Midbrain (tissue), 1 donor: ENCODE data around the gene C3orf70.

Source experiments
- DNase-seq: peaks from one replicate; lab custom pipeline; 2025; lab: John Stamatoyannopoulos, UW

The C3orf70 gene

DNA sequence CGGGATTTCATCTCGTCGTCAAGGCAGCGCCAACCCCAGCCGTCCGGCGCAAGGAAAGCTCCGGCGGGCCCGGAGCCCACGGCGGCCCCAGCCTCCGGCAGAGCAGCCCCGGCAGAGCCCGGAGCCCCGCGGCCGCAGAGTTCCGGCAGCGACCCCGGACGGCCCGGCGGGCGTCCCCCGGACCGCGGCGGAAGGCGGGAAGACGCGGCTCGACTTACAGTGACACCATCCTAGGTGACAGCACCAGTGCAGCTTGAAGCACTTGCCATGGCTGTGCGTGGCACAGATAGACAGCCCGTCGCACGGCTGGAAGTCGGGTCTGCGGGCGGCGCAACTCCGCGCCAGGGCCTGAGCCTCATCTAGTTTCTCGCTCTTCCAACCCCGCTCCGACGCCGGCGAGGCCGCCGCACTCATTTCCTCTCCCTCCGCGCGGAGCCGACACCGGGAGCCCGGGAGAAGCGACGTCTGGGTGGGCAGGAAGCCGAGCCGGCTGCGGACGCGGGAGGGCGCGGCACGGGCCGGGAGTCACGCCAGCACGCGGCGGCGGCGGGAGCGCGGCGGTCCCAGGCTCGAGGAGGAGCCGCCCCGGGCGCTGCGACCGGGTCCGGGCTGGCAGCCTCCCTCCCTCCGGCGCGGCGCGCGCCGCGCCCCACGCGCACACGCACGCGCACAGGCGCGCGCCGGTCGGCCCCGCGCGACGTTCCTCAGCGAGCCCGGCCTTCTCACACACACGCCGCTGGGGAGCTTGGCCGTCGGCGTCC is at the start of gene C3orf70:
C3orf70 (minus strand) TSS at position 651 of the 761 bp plus-strand sequence; CDS start at position 414, 237 bp downstream.
- DNase-seq: peak; percentile 79

DNA sequence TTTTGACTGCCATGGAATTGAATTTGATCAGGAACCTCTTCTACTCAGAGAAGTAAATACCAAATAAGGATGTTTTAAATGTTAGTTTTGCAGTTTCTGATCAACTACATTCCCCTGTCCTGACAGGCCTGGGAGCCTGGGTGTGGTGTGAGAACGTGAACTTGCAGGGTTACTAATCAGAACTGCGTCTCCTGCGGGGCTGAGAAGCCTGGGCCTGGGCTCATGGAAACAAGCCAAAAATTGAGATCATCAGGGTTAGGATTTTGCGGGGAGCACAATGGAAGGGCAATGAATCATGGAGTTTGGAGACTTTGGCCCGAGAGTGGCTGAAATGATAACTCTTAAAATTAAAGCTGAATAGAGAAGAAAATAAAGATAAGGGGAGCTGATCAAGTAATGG is 47.8 kb upstream of the C3orf70 start:
- no peak for DNase-seq

DNA sequence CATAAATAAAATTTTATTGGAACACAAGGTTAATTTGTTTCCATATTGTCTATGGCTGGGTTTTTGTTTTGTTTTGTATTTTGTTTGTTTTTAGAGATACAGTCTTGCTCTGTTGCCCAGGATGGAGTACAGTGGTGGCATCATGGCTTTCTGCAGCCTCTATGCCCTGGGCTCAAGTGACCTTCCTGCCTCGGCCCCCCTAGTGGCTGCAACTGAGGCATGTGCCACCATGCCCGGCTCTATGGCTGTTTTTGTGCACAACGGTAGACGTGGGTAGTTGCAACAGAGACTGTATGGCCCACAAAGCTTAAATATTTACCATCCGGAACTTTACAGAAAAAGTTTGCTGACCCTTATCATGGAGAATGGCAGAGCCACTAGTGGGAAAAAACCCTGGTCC is 46.8 kb upstream of the C3orf70 start:
- no peak for DNase-seq

DNA sequence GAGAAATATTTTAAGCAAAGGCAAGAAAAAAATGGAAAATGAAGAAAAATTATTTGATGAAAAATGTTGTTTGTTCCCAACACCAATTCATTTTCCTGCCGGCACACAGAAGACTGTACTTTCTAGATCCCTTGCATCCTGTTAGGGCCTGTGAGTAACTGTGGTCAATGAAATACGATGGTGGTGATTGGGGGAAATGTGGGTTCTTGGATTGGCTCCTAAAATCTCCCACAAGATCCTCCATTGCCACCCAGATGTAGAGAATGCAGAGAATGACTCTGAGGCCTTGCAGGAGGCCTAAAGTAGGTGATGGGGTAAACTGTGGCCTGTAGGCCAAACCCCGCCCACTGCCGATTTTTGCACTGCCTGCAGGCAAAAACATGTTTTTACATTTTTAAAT is 46.3 kb upstream of the C3orf70 start:
- no peak for DNase-seq

DNA sequence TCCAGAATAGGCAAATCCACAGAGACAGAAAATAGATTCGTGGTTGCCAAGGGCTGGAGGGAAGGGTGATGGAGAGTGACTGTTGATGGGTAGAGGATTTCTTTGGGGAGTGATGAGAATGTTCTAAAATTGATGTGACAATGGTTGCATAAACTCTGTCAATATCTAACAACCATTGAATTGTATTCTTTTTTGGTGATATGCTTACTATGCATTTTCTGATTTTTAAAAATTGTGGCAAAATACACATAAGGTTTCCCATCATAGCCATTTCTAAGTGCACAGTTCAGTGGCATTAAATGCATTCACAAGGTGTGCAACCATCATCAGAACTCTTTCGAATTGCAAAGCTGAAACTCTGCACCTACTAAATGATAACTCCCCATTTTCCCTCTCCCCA is 44.2 kb upstream of the C3orf70 start:
- no peak for DNase-seq

GRCh38 chr3:185195652-185196051 is 42.8 kb upstream of the C3orf70 start:
- no peak for DNase-seq

GRCh38 chr3:185188816-185189215 is 36.0 kb upstream of the C3orf70 start:
- DNase-seq: no peak

DNA sequence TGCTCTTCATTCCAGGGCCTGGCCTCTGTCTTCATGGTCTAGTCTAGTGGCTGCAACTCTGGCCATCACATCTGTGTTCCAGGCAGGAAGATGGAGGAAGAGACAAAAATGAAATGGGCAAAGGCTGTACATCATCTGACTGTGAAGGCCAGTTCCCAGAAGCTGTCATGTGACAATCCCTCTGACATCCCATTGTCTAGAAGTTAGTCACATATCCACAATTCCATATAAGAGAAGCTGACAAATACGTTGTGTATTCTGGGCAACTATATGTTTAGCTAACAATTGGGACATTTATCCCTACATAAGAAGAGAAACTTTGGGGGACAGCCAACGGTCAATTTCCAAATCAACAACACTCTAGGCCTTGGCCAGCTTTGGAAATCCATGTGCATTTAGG is 34.5 kb upstream of the C3orf70 start:
- DNase-seq: no peak

DNA sequence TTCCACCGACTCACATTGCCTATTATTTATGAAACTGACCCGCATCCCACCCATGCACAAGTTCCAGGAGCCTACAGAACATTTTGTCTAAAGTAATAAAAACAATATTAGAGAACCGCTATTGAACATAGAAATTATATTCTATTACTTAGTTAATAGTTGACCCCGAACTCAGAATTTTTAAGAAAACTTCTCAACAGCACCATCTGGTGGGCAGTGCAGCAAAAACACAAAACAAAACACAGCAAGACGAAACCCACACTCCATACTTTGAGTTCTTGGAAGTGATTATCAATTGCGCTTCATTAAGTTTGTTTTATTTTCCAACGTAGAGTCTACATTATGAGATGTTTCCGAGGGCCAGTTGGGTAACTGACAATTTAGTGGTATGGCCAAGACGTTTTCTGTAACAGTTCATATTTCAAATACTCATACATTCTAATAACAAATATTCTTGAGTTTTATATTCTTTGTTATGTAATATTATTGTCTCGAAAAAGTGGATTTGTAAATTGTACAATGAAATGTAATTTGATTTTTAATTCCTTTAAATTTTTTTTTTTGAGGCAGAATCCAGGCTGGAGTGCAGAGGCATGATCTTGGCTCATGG is 24.0 kb upstream of the C3orf70 start:
- peak; percentile 57 for DNase-seq

DNA sequence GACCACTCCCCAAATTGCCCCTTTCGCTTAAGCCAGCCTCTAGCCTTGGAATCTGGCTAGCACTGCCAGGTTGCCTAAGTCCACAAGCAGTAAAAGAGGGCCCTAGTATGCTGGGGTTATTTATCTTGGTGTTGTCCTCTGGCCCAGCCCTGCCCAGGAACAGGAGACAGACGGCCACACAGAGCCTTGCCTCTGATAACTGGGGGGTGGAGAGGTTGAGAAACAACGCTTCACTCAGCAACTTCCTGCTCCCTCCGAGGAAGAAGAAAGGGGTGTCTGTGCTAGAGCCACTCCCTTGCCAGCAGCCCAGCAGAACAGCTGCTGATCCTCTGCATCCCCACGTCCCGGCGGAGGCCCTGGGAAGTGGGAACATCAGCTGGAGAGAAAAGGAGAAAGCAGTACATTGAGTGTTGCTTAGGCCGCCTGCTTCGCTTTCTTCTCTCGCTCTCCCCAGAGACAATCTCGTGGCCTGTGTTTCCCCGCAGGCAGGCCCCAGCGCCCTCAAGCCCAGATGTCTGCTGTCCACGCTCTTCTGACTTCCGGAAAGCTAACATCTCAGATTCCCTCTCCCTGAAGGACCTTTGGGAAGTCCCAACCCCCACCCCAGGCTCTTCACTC is 22.6 kb upstream of the C3orf70 start:
- DNase-seq: peak; percentile 74

- peak; percentile 30 for DNase-seq
Observed at GRCh38 chr3:185172086-185173049, 19.5 kb upstream of the C3orf70 start.

DNA sequence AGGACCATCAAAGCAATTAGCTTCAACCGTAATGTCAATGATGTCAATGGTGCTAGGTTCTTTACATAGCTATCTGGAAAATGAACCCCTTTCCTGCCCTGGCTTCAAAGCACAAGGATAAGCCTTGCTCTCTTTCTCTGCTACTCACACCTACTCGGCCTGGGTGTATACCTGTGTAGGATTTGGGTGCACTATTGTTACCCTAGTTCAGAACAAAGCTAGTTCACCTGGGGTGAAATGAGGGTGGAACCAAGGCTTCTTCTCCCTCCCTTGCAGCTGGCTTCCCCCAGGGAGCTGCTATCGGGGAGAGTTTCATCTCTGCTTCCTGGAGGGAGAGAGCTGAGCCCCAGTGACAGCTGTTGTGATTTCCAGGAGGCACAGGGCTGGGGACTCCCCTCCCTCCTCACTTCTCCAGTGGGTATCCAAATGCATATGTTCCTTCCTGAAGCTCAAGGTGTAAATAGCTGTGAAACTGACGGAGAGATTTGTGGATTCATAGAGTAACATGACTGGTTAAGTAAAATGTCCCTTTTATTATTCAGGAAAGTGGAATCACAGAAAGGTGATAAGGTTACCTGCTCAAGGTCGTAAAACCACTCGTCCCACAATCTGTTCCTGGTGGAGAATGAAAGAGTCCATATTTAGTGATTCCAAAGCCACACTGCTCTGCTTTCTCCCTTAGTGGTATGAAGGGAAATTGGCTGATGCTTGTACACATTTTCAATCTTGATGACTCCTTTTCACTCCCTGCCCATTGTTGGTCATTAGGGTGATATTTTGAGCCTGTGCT is 11.8 kb upstream of the C3orf70 start:
- DNase-seq: no peak

DNA sequence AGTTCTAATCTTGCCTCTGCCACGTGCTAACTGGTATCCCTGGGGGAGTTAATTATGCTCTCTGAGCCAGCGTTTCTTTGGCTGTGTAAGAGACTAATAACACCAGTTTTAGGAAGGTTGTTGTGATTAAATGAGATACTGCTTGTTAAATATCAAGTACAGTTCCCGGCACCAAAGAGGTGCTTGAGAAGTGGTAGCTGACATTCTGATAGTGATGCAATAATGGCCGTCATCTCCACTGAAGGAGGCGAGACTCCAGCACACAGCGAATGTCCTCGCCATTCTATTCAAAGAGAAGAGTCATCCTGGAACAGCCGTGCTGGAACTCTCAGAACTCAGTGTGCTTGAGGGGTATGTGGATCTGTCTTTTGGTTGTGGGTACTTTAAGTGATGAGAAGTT is 9.8 kb upstream of the C3orf70 start:
- no peak for DNase-seq

GRCh38 chr3:185161761-185162160 is 8.9 kb upstream of the C3orf70 start:
- no peak for DNase-seq

GRCh38 chr3:185157347-185157746 is 4.5 kb upstream of the C3orf70 start:
- no peak for DNase-seq

GRCh38 chr3:185155678-185156077 is 2.8 kb upstream of the C3orf70 start:
- DNase-seq: no peak

DNA sequence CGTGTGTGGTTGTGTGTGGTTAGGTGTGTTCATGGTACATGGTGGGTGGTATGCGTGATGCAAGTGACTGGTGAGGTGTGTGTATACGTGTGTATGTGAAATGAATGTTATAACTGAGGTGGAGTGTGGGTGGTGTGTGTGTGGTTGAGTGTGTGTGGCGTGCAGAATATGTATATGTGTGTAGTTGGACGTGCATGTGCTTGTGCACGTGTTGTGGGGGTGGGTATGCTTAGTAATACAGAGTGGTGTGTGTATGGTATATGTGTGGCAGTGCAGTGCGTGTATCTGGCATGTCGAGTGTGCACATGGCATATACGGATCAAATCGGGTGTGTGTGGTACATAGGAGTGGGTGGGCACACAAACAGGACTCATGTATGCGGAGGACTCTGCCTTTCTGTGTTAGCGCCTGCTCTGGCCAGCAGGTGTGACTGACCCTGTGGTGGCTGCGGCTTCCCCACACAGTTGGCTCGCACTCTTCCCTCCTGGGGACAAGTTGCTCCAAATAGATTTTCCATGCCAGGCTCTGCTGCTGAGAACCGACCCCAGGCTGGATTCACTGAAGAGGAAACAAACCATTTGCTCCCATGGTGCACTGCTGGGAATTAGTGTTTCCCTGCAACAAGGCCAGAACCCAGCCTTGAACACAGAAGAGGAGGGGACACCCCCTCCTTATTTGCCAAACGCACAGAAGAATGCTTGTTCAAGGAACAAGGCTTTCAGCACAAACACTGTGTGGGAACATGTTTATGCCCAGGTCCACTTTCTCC is 1.2 kb upstream of the C3orf70 start:
- peak; percentile 64 for DNase-seq

- DNase-seq: no peak
Observed at GRCh38 chr3:185153171-185153771, 411 bp upstream of the C3orf70 start.

GRCh38 chr3:185151964-185152409 is 873 bp downstream of the C3orf70 start:
- no peak for DNase-seq
